Head of caudate nucleus (tissue), 42 donors: ENCODE results near the gene NINL.
A peak's percentile ranks its signal among the peaks of the same experiment; 100 is the strongest.
"Not testable (repeated sequence)": the region's sequence is repeated elsewhere in the genome, so short reads cannot be mapped to it uniquely, and the experiment has no call there.

Experiments
- DNase-seq, 42 donors: peaks; one replicate each; pipeline versions ENCODE4 v3.0.0 to v3.0.0-alpha.2; 2020 to 2021; ENCODE audit warnings: mixed read lengths in 7 of 42
- intact Hi-C: fragments of 100-400 bp; cut with DNase I; formaldehyde crosslinking; loops from one replicate; pipeline ENCODE4 v1.15.0; 2022

The NINL gene

GRCh38 chr20:25566821-25567220, 18.5 kb downstream of the NINL start:
- DNase-seq, result no peak
- intact Hi-C loops, result no loop called here

GRCh38 chr20:25565578-25566157, 19.7 kb downstream of the NINL start:
- no peak for DNase-seq

GRCh38 chr20:25563876-25564275, 21.5 kb downstream of the NINL start:
- intact Hi-C loops, result no loop called here

More at GRCh38 chr20:25565578-25566157, 19.7 kb downstream of the NINL start:
- intact Hi-C loops, result no loop called here

GRCh38 chr20:25563362-25563761, 22.0 kb downstream of the NINL start:
- no peak for DNase-seq
- intact Hi-C loops, result no loop called here

More at GRCh38 chr20:25563876-25564275, 21.5 kb downstream of the NINL start:
- DNase-seq, result no peak

- intact Hi-C loops, DNase-seq: not testable (repeated sequence)
These were observed 23.6 kb downstream of the NINL start for GRCh38 chr20:25561771-25562170.

- intact Hi-C loops, result no loop called here
- peak in 9 of 42 donors; percentile 25 to 57 (median 42) for DNase-seq
These were observed 31.5 kb downstream of the NINL start for GRCh38 chr20:25553819-25554296.

- intact Hi-C loops, result no loop called here
- no peak for DNase-seq
These were observed 32.4 kb downstream of the NINL start for GRCh38 chr20:25552977-25553376.

- no peak for DNase-seq
- intact Hi-C loops, result no loop called here
These were observed 33.7 kb downstream of the NINL start for GRCh38 chr20:25551413-25552215.

GRCh38 chr20:25550645-25551337, 34.5 kb downstream of the NINL start:
- DNase-seq, intact Hi-C loops: not testable (repeated sequence)

GRCh38 chr20:25549843-25550477, 35.4 kb downstream of the NINL start:
- intact Hi-C loops, result loop anchor here (10.0 kb wide), 1 partner anchor 75 kb away; the partner anchor contains the start of gene NANP
- DNase-seq, result no peak

- no peak for DNase-seq
- intact Hi-C loops, result loop anchor here (10.0 kb wide), 1 partner anchor 76 kb away; the partner anchor contains the start of gene NANP
These were observed 36.1 kb downstream of the NINL start for GRCh38 chr20:25549172-25549773.

GRCh38 chr20:25548613-25549086, 36.7 kb downstream of the NINL start:
- no peak for DNase-seq
- intact Hi-C loops, result loop anchor here (10.0 kb wide), 1 partner anchor 76 kb away; the partner anchor contains the start of gene NANP

GRCh38 chr20:25547999-25548398, 37.3 kb downstream of the NINL start:
- intact Hi-C loops, result loop anchor here (10.0 kb wide), 1 partner anchor 77 kb away; the partner anchor contains the start of gene NANP
- no peak for DNase-seq

- intact Hi-C loops, result loop anchor here (10.0 kb wide), 1 partner anchor 78 kb away; the partner anchor contains the start of gene NANP
- DNase-seq, result no peak
These were observed 38.3 kb downstream of the NINL start for GRCh38 chr20:25547063-25547462.

- no peak for DNase-seq
- intact Hi-C loops, result loop anchor here (10.0 kb wide), 1 partner anchor 79 kb away; the partner anchor contains the start of gene NANP
These were observed 39.3 kb downstream of the NINL start for GRCh38 chr20:25546048-25546447.

GRCh38 chr20:25545171-25545570, 40.2 kb downstream of the NINL start:
- peak in 1 of 42 donors; percentile 28 for DNase-seq
- intact Hi-C loops, result loop anchor here (10.0 kb wide), 1 partner anchor 80 kb away; the partner anchor contains the start of gene NANP

- intact Hi-C loops, result loop anchor here (10.0 kb wide), 1 partner anchor 80 kb away; the partner anchor contains the start of gene NANP
- no peak for DNase-seq
These were observed 40.6 kb downstream of the NINL start for GRCh38 chr20:25544734-25545133.

GRCh38 chr20:25544311-25544710, 41.0 kb downstream of the NINL start:
- DNase-seq, result peak in 1 of 42 donors; percentile 12
- intact Hi-C loops, result loop anchor here (10.0 kb wide), 1 partner anchor 80 kb away; the partner anchor contains the start of gene NANP
